Upper lobe of right lung (tissue), 1 donor: Measurements from ENCODE around the gene CACNA1A. TPM values are rescaled to one million over a fixed set of nuclear protein-coding genes. Genes with fewer than 3 reads are reported as not detected.

Source experiments
- ATAC-seq: fragments of 200-7000 bp; cut with Tn5 transposase; one replicate; pipeline ENCODE4 v1.9.1; 2020; ENCODE audit warnings: mild to moderate bottlenecking, moderate library complexity
- DNase-seq: peaks from one replicate; pipeline ENCODE4 v3.0.0-alpha.2; 2020
- H3K27ac ChIP-seq: fragments of 200-600 bp; one replicate; pipeline ENCODE4 v1.8.0; 2022
- H3K27me3 ChIP-seq: fragments of 200-600 bp; one replicate; pipeline ENCODE4 v1.8.0; 2022; ENCODE audit warnings: mild to moderate bottlenecking
- H3K36me3 ChIP-seq: fragments of 200-600 bp; one replicate; pipeline ENCODE4 v1.8.0; 2022
- H3K4me1 ChIP-seq: fragments of 200-600 bp; one replicate; pipeline ENCODE4 v1.8.0; 2022
- H3K4me3 ChIP-seq: fragments of 200-600 bp; one replicate; pipeline ENCODE4 v1.8.0; 2022; ENCODE audit warnings: mild to moderate bottlenecking
- H3K9me3 ChIP-seq: fragments of 200-600 bp; one replicate; pipeline ENCODE4 v1.8.0; 2022
- CTCF ChIP-seq: fragments of 200-600 bp; IDR thresholded peaks from one replicate; pipeline ENCODE4 v1.8.0; 2022; ENCODE audit warnings: antibody characterized with exemption
- intact Hi-C: fragments of 100-400 bp; cut with DNase I; formaldehyde crosslinking; loops from one replicate; pipeline ENCODE4 v1.11.0; 2022
- total RNA-seq: library from RNA; stranded (reverse); fragmentation: NEBNext Ultra II Directional; extraction: Animal tissue kit (Norgen Biotek cat#: 25700); gene quantifications from one replicate; pipeline ENCODE4 v1.2.1, GENCODE V29; 2021
- donor health status: DM: no; HTN: yes; CAD: no; lungs with severe emphysema.

The CACNA1A gene
- total RNA-seq, 1 donor from 2014 or later = 0.26 TPM

- ATAC-seq (no peak), DNase-seq (no peak)
- no peaks in the 10 kb centered on the region for H3K4me1 ChIP-seq
- intact Hi-C loops = no loop called here
- H3K27ac ChIP-seq = no peak overlapping the region
- H3K27me3 ChIP-seq = no peaks in the 10 kb centered on the region
- H3K4me3 ChIP-seq = no peak overlapping the region
- no peaks in the 10 kb centered on the region for H3K36me3 ChIP-seq
- TF ChIP-seq CTCF = no peak
- H3K9me3 ChIP-seq = no peaks in the 10 kb centered on the region
These were observed 280.1 kb downstream of the CACNA1A start for GRCh38 chr19:13225973-13226865.

GRCh38 chr19:13225085-13225484 lies 281.2 kb downstream of the CACNA1A start:
- Histone ChIP-seq H3K27ac (no peak overlapping the region), H3K36me3 (no peaks in the 10 kb centered on the region), H3K4me1 (no peaks in the 10 kb centered on the region), H3K4me3 (no peak overlapping the region), H3K9me3 (no peaks in the 10 kb centered on the region), H3K27me3 (no peaks in the 10 kb centered on the region)
- ATAC-seq (no peak), DNase-seq (no peak)
- intact Hi-C loops = no loop called here
- TF ChIP-seq CTCF = no peak

- ATAC-seq = no peak
- H3K27ac ChIP-seq = no peak overlapping the region
- intact Hi-C loops = no loop called here
- no peaks in the 10 kb centered on the region for H3K27me3 ChIP-seq
- DNase-seq = no peak
- H3K9me3 ChIP-seq = no peaks in the 10 kb centered on the region
- TF ChIP-seq CTCF = no peak
- no peak overlapping the region for H3K4me3 ChIP-seq
- H3K4me1 ChIP-seq = no peaks in the 10 kb centered on the region
- no peaks in the 10 kb centered on the region for H3K36me3 ChIP-seq
These were observed 285.4 kb downstream of the CACNA1A start for GRCh38 chr19:13220847-13221246.

- DNase-seq (no peak), ATAC-seq (no peak)
- Histone ChIP-seq H3K27ac (no peak overlapping the region), H3K4me3 (no peak overlapping the region), H3K4me1 (no peaks in the 10 kb centered on the region), H3K36me3 (no peaks in the 10 kb centered on the region), H3K9me3 (no peaks in the 10 kb centered on the region), H3K27me3 (no peaks in the 10 kb centered on the region)
- no peak for TF ChIP-seq CTCF
- intact Hi-C loops = no loop called here
These were observed 290.5 kb downstream of the CACNA1A start for GRCh38 chr19:13215572-13216380.

GRCh38 chr19:13214036-13214730 lies 292.1 kb downstream of the CACNA1A start:
- TF ChIP-seq CTCF = no peak
- no peaks in the 10 kb centered on the region for H3K27me3 ChIP-seq
- no peak for DNase-seq
- no peak for ATAC-seq
- H3K36me3 ChIP-seq = no peaks in the 10 kb centered on the region
- H3K4me1 ChIP-seq = no peaks in the 10 kb centered on the region
- no peak overlapping the region for H3K4me3 ChIP-seq
- no peaks in the 10 kb centered on the region for H3K9me3 ChIP-seq
- no peak overlapping the region for H3K27ac ChIP-seq
- intact Hi-C loops = no loop called here
